ENCODE results near the gene TSC22D4.
A peak's percentile ranks its signal among the peaks of the same experiment; 100 is the strongest.
"Not testable (repeated sequence)": the region's sequence is repeated elsewhere in the genome, so short reads cannot be mapped to it uniquely, and the experiment has no call there.

TSC22D4 gene

GRCh38 chr7:100504887-100505611, 26.0 kb upstream of the TSC22D4 start:
- no peak for DNase-seq (ENCODE audit: low read depth, low spot score)
- H3K4me3 ChIP-seq (ENCODE audit: low read depth, low read length) = no peak overlapping the region
- in situ Hi-C loops (cut with HindIII; ENCODE audit: low sequenced_read_pairs) = no loop called here
- no peak for TF ChIP-seq CTCF (IDR thresholded peaks at IDR 0.05; ENCODE audit: low read depth, low read length)

- H3K4me3 ChIP-seq (ENCODE audit: low read depth, low read length); DNase-seq (ENCODE audit: low read depth, low spot score); in situ Hi-C loops (cut with HindIII; ENCODE audit: low sequenced_read_pairs): not testable (repeated sequence)
Measured at GRCh38 chr7:100504031-100504430, 25.0 kb upstream of the TSC22D4 start.

- H3K4me3 ChIP-seq (ENCODE audit: low read depth, low read length); DNase-seq (ENCODE audit: low read depth, low spot score); in situ Hi-C loops (cut with HindIII; ENCODE audit: low sequenced_read_pairs): not testable (repeated sequence)
Measured at GRCh38 chr7:100500743-100501142, 21.7 kb upstream of the TSC22D4 start.

GRCh38 chr7:100496509-100496908, 17.5 kb upstream of the TSC22D4 start:
- no peak for DNase-seq (ENCODE audit: low read depth, low spot score)
- in situ Hi-C loops (cut with HindIII; ENCODE audit: low sequenced_read_pairs) = no loop called here
- TF ChIP-seq CTCF (IDR thresholded peaks at IDR 0.05; ENCODE audit: low read depth, low read length) = no peak
- H3K4me3 ChIP-seq (ENCODE audit: low read depth, low read length) = no peak overlapping the region

- in situ Hi-C loops (cut with HindIII; ENCODE audit: low sequenced_read_pairs) = no loop called here
- DNase-seq (ENCODE audit: low read depth, low spot score) = peak; percentile 24
- no peak for TF ChIP-seq CTCF (IDR thresholded peaks at IDR 0.05; ENCODE audit: low read depth, low read length)
- peak overlapping the region; percentile 10 for H3K4me3 ChIP-seq (ENCODE audit: low read depth, low read length)
Measured at GRCh38 chr7:100493476-100494264, 14.7 kb upstream of the TSC22D4 start.

- no peak overlapping the region for H3K4me3 ChIP-seq (ENCODE audit: low read depth, low read length)
Measured at GRCh38 chr7:100492738-100493475, 13.9 kb upstream of the TSC22D4 start.

More at GRCh38 chr7:100492738-100493475, 13.9 kb upstream of the TSC22D4 start:
- in situ Hi-C loops (cut with HindIII; ENCODE audit: low sequenced_read_pairs) = no loop called here
- TF ChIP-seq CTCF (IDR thresholded peaks at IDR 0.05; ENCODE audit: low read depth, low read length) = no peak
- DNase-seq (ENCODE audit: low read depth, low spot score) = no peak
